Left renal cortex interstitium (tissue), 4 donors: ENCODE data around the gene TMEM143. TPM values are rescaled to one million over a fixed set of nuclear protein-coding genes. Genes with fewer than 3 reads are reported as not detected.
"Not testable (repeated sequence)": the region's sequence is repeated elsewhere in the genome, so short reads cannot be mapped to it uniquely, and the experiment has no call there.

Experiments
- DNase-seq, 4 donors: peaks; one replicate each; pipeline ENCODE4 v3.0.0-alpha.2; 2013; ENCODE audit warnings: low read depth in 4 of 4, low spot score in 2 of 4, missing footprints in 1 of 4
- polyA plus RNA-seq, 4 donors: library from polyadenylated mRNA; unstranded; fragments of 120-200 nt; gene quantifications; one replicate each; pipeline ENCODE4 v1.2.1, GENCODE V29; 2013; ENCODE audit not compliant: insufficient read length in 4 of 4

Gene TMEM143
- polyA plus RNA-seq, 4 donors, result 9.2 to 14.6 (median 12.0) TPM

DNA sequence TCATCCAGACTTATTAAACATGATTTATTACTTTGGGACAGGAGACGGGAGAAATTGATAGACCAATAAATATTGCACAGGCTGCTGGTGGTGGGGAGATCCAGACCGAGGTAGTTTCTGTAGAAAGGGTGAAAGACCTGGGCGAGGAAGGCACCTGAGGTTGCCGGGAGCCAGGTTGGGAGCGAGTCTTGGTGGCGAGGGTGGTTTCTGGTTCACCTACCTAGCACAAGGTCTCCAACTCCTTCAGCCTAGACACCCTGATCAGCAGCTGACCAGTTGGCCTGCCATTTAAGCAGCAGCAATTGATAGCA lies 31.4 kb downstream of the TMEM143 start:
- DNase-seq, result no peak

DNA sequence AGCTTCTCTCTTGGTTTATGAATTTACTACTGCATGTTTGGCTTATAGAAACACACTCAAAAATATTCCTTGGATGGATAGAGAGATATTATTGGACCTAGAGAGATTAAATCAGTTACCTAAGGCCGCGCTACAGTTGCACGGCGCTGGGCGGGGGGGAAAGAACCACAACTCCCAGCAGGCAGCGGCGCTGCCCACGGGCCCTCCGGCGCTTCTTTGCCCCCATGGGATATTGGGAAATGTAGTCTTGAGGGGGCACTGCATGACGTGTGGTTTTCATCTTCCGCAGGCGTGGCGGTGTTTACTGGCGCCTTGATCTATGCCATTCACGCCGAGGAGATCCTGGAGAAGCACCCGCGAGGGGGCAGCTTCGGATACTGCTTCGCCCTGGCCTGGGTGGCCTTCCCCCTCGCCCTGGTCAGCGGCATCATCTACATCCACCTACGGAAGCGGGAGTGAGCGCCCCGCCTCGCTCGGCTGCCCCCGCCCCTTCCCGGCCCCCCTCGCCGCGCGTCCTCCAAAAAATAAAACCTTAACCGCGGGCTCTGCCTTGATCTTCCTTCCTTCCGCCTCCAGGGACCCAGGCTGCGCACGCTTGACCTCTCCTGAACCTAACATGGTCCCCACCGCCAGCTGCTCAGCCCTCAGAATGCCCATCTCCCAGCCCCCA lies 33.6 kb downstream of the TMEM143 start:
- DNase-seq, result peak in 1 of 4 donors; percentile 84

DNA sequence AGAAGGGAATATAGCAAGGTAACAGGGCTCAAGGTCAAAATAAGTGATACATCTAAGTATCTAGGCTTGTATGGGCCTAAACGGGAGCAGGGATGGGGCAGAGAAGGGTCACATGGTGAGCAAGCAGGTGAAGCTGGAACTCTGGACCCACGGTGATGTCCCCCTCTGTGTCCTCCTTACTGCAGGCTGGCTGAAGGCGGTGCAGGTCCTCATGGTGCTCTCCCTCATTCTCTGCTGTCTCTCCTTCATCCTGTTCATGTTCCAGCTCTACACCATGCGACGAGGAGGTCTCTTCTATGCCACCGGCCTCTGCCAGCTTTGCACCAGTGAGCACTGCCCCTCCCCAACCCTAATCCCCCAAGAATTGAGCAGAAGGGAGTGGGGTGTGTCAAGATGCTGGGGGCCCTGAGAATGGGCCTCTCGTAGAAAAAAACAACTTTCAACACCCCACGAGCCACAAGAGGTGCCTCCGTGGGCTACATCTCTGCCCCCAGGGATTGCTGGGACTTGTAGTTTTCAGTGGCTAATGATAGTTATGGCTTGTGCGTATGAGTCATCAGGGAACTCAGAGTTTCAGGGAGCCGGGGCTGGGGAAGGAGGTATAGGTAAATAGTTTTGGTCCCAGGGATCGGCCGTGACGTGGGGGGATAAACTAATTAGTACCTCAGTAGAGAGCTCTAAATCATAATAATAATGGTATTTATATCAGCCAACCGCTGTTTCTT lies 34.4 kb downstream of the TMEM143 start:
- DNase-seq, result no peak

DNA sequence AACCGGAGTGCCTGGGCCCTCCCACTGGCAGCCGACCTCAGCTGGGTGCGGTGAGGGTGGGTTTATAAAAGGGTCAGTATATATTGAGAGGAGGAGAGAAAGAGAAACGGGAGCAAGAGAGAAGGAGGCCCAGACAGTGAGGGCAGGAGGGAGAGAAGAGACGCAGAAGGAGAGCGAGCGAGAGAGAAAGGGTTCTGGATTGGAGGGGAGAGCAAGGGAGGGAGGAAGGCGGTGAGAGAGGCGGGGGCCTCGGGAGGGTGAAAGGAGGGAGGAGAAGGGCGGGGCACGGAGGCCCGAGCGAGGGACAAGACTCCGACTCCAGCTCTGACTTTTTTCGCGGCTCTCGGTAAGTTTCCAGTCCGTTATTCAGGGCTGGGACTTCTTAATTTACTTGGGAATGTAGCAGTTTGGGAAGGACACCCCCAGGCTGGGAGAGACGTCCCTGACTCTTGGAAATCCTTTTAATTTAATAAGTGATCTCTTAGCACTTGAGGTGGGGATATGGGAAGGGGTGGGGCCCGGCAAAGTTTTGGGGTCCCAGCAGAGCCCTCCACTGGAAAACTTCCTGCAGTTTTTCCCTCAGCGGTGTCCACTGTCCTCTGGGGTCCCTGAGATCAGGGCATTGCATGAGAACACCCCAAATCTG lies 38.4 kb downstream of the TMEM143 start, which contains the start of gene EMP3:
EMP3 (plus strand) TSS at position 288 of the 646 bp plus-strand sequence. CDS start 1,293 bp downstream, outside the sequence.
- DNase-seq, result no peak

DNA sequence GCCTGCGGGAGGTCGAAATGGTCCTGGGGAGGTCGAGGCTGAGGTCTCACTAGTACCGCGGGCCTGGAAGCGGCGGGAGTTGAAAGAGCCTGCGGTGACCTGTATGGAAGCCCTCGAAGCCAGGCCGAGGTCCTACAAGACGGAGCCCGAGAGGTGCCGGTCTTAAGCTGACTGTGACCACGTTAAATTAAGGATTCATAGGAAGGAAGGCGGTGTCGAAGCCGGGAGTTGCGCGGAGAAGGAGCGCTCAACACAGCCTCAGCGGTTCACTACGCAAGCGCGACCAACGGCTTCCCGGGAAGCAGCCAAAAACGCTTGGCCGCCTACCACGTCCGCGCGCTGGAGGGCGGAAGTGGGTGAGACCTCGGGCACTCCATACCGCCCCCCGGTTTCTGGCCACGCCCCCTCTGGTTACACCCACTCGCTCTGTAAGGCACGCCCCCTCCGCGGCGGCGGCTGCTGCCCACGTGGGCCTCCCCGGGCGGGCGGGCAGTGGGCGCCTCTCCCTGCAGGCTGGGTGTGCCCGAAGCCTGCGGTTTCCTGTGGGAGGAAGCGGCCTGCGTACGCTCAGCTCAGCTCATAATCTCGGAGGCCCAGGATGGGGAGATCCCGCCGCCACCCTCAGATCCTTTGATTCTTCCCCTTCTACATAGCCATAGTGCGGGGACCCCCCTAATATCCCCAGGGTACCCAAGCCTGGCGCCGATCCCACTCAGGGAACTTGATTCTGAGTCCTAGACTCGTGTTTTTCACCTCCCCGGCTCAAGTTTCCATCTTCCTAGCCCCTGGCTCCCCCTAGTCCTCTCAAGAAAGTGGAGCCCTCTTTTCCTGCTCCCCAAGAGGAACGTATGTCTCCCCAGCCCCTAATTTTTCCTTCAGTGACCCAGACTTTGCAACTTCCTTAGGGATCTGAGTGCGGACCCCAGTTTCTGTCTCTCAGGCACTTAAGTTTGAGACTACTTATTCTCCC lies 41.8 kb downstream of the TMEM143 start:
- peak in 2 of 4 donors; percentile 93 for DNase-seq

DNA sequence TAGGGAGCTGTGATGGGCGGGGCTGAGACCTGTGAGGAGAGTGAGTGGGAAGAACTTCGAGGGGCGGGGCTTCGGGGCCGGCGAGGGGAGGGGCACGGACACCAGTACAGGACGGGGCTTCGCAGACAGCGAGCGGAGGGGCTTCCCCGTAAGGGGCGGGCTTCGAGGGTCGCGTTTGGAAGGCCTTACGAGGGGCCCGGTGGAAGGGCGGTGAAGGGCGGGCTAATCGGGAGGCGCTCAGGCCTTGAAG lies 42.4 kb downstream of the TMEM143 start:
- peak in 2 of 4 donors; percentile 85 to 88 for DNase-seq

DNA sequence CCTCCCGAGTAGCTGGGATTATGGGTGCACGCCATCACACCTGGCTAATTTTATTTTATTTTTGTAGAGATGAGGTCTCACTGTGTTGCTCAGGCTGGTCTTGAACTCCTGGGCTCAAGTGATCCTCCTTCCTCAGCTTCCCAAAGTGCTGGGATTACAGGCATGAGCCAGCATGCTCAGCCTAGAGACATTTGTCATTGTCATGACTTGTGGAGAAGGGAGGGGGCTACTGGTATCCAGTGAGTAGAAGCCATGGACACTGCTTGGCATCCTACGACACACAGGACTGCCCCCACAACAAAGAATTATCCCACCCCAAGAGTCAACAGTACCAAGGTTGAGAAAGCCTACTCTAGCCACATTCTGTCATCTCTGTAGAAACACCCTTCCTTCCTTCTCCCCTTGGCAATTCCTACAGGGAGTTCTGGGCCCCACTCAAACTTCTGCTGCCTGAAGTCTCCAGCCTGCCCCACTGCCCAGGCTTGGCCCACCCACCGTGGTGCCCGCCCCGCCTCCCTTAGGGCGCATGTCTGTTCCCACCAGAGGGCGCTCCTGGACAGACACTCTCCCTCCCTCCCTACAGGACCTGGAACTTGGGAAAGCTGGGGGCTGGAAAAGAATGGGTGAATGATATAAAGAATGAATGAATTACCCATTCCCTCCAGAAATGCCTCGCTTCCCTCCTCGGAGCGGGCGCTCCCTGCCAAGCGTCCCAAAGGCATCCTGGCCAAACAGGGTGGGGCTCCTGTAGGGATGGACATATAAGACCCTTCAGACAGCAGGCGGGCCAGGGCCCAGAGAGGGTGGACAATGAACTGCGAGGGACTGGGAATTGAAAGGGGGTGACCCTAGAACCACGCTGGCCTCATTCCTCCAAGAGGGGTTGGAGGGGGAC lies 43.8 kb downstream of the TMEM143 start:
- DNase-seq, result no peak

DNA sequence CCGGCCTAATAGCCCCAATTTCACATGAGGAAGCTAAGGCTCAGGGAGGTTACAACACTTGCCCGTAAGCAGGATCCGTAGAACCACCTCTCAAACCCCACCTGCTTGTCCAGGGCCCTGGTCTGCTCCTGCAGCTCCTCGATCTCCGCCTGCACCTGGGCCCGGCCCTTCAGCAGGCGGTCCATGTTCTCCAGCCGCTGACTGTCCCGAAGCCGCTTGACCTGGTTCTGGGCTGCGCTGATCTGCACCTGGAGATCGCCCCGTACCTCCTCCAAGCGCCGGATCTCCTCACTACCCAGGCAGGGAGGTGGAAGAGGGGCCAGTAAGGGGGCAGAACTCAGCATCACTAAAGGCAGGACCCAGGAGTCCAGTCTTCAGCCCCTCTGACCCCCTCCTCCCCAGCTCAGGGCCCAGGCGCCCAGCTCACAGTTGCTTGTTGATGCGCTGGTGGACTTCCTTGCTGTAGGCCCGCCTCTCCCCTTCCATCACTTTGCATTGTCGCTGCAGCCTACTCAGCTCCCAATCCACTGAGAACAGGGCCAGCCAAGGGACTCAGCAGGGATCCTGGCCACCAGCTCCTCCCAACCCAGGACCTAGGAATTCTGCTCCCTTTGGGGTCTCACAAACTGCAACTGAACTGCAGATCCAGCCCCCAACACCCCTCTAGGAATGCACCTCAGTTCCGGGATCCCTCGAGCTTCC lies 45.3 kb downstream of the TMEM143 start:
- no peak for DNase-seq

DNA sequence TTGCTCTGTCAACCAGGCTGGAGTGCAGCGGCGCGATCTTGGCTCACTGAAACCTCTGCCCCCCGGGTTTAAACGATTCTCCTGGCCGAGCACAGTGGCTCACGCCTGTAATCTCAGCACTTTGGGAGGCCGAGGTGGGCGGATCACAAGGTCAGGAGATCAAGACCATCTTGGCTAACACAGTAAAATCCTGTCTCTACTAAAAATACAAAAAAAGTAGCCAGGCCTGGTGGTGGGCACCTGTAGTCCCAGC lies 46.1 kb downstream of the TMEM143 start:
- not testable (repeated sequence) for DNase-seq

DNA sequence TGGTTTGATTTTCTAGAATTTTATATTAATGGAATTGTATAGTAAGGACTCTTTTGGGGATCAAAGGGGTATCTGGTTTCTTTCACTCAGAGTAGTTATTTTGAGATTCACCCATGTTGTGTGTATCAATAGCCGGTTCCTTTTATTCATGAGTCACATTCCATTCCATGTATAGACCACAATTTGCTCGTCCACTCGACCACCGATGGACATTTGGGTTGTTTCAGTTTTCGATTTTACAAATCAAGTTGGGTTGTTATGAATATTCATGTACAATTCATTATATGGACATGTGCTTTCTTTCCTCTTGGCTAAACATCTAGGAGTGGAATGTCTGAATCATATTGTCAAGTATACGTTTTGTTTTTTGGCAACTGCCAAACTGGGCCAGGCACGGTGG lies 48.0 kb downstream of the TMEM143 start:
- DNase-seq, result no peak

DNA sequence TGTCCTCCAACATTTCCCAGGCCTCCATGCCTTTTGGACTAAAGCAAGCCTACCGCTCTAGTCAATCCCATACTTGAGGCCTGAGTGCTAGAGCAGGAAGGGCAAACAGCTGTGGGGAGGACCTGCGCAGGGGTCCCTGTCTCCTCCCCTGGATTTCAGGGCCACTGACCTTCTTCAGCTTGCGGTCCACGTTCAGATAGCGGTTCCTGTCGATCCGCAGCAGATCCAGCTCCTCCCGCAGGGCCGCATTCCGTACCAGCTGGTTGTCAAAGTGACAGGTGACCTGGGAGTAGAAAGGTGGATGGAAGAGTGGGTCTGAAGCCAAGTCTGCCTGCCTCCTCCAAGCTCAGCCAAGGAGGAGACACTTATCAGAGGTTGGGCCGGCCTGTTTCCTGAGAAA lies 52.4 kb downstream of the TMEM143 start:
- no peak for DNase-seq

DNA sequence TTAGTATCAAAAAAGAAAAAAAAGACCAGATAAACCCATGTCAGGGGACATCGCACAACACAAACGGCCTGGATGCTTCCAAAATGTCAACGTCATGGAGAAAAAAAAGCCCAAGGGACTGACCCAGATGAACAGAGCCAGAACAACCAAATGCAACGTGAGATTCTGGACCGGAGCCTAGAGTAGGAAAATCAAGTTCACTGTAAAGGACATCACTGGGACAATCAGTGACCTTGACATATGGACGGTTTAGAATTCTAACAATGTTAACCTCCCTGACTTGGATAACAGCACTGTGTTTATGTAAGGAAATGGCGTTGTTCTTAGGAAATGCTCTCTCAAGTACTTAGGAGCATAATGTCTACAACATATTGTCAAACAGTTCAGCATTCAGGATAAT lies 53.5 kb downstream of the TMEM143 start:
- peak in 1 of 4 donors; percentile 49 for DNase-seq

DNA sequence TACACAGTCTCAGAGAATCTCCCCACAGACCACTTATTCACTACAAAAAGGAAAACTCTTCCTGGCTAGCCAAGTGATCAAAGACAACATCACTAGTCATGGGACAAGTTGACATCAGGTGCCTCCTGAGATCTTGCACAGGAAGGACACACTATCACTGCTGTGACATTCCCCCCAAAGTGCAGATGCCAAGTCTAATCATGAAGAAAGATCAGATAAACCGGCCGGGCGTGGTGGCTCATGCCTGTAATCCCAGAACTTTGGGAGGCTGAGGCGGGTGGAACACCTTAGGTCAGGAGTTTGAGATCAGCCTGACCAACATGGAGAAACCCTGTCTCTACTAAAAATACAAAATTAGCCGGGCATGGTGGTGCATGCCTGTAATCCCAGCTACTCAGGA lies 54.0 kb downstream of the TMEM143 start:
- DNase-seq, result not testable (repeated sequence)

DNA sequence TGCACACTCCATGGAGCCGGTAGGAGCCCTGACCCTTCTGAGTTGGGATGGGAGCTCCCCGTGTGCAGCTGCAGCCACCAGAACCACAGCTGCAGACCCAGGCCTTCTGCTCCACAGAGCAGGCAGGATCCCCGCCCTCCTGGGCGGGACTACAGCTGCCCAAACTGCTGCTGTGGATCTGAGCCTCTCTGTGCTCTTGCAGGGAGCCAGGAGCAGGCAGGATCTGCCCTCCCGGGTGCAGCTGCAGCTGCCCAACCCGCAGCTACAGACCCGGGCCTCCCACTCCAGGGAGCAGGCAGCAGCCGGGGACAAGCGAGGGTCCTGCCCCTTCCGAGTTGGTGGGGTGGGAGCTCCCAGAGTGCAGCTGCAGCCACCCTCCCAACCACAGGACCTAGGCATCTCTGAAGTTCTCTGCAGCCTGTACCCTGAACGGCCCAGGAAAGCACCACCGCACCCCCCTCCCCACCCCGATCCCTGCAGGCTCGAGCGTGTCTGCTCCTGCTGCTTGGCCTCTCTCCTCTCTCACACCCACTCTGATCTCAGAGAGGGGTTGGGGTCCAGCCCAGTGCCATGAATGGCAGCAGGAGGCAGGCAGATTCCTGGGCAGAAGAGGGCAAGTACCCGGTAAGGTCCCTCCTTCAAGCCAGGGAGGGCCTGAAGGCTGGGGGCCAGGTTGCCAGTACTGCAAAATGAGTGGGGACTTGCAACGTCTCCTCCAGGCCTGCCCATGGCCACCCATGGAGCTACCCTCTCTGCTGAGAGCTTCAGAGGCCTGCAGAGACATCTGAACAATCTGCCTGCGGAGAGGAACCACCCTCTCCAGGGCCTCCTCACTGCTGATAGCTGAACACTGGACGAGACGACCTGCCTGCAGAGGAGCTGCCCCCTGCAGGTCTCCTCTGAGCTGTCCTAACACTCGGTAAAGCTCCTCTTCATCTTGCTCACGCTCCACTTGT lies 54.8 kb downstream of the TMEM143 start:
- DNase-seq, result no peak

DNA sequence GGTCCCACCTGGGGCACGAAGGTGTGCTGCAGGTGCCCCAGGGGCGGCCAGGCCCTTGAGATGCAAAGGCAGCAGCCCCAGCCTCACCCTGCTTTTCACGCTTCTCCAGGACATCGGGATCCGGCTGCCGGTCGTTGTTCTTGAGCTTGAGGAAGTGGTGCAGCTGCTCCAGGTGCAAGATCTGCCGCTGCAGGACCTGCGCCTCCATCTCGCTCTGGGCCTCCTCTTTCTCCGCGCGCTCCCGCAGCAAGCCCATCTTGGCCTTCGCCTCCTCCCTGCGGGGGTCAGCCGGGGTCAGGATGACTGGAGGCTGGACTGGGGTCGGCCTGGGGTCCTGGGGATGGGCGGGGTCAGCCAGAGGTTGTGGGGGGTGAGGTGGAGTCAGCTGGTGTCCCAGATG lies 59.9 kb downstream of the TMEM143 start:
- no peak for DNase-seq

DNA sequence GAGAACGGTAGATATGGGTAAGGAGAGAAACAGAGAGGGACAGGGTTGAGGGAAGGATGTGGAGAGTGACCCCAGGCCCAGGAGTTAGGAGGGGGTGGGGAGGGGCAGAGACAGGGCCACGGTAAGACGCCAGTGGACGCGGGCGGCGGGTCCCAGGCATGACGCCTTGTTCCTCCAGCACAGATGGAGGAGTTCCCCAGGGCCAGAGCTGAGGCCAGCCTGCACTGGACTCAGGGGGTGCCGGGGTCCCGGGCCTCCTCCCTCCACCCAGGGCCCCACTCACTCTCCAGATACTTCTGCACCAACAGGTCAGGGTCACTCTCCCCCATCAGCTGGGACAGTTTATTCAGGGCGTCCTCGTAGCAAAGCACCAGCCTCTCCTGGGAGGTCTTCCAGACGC lies 60.4 kb downstream of the TMEM143 start:
- DNase-seq, result no peak

DNA sequence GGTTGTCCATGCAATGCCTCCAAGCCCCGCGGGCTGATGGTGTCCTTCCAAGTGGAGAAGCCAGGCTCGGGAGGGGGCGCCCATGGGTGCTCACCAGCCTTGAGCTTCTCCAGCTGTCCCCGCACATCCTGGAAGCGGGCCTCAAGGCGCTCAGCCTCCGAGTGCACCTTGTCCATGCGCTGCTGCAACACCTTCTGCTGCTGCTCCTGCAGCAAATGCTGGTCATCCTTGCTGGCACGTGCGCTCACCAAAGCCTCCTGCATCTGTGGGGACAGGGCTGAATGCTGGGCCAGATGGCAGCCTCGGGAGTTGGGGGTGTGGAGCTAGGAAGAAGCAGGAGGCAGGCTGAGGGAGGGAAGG lies 61.2 kb downstream of the TMEM143 start:
- DNase-seq, result no peak

DNA sequence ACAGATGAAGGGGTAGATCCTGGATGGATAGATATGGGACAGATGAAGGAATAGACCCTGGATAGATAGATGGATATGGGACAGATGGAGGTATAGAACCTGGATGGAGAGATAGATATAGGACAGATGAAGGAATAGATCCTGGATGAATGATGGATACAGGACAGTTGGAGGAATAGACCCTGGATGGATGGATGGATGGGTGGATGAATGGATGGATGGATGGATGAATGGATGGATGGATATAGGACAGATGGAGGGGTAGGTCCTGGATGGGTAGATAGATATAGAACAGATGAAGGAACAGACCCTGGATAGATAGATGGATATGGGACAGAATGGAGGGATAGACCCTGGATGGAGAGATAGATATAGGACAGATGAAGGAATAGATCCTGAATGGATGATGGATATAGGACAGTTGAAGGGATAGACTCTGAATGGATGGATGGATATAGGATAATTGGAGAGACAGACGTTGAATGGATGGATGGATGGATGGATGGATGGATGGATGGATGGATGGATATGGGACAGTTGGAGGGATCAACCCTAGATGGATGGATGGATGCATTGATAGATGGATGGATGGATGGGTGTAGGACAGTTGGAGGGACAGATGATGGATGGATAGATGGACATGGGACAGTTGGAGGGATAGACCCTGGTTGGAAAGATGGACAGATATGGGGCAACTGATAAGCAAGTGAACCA lies 61.7 kb downstream of the TMEM143 start:
- DNase-seq, result no peak
